Smooth muscle cell of the coronary artery (primary cell): ENCODE measurements around the gene GHITM. TPM values are rescaled to one million over a fixed set of nuclear protein-coding genes. Genes with fewer than 3 reads are reported as not detected.

Source experiments
- total RNA-seq: library from RNA; depleted of rRNA; stranded (reverse); fragments of >200 nt; gene quantifications from 2 replicates; pipeline ENCODE4 v1.2.3, GENCODE V29; 2014; ENCODE audit warnings: low replicate concordance

GHITM gene, protein sequence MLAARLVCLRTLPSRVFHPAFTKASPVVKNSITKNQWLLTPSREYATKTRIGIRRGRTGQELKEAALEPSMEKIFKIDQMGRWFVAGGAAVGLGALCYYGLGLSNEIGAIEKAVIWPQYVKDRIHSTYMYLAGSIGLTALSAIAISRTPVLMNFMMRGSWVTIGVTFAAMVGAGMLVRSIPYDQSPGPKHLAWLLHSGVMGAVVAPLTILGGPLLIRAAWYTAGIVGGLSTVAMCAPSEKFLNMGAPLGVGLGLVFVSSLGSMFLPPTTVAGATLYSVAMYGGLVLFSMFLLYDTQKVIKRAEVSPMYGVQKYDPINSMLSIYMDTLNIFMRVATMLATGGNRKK
- total RNA-seq = 134 and 172 TPM in 2 replicates

DNA sequence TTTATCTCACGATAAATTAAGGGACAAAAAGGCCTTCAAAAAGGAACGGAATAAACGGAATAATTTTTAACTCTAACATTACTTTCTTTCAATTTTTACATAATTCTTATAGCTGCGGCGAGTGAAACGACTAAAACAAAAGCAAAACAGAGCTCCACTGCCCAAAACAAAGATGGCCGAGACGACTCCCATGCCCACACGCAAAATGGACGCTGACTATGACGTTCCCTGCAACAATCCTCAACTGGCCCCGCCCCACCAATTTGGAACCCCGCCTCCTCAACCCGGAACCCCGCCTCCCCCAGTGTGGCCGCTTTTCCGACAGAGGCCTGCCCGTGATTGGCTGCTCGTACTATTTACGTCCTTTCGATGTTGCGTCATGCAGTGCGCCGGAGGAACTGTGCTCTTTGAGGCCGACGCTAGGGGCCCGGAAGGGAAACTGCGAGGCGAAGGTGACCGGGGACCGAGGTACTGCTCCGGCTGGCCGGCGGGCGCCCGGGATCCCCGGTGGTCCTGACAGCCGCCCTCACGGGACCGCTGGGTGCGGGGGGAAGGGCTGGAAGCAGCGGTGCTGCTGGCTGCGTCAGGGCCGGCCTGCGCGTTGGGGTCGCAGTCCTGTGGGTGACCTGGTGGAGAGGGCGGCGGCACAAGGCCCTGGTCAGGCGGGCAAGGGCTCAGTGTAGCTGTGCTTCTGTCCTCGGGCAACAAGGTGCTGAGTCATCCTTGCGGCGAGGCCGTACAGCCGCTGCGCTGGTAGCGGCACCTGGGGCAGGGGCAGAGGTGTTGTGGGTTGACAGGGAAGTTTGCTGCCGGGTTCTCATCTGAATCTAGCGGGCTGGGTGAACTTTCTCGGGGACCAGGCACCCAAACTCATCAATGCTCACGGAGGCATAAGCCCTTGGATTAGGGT, at the start of gene GHITM:
GHITM (plus strand) TSS at position 384 of the 910 bp plus-strand sequence. CDS start 1,992 bp downstream, outside the sequence.

DNA sequence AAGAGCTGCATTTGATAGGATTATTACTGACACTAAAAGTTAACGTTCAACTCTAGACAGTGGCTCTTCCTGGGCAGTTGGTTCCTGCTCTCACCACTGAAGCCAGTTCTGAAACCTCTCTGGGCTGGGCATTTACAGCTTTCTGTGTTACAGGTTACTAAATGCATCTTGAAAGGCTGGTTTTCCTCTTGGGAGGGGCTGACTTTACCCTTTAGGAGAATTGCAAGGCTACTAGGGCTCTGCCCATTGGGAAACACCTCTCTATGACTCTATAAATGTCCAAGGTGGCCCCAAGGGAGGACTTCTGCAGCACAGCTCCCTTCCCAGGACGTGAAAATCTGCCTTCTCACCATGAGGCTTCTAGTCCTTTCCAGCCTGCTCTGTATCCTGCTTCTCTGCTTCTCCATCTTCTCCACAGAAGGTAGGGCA, 34.2 kb downstream of the GHITM start, which contains the start of gene GPR15LG:
GPR15LG (plus strand) TSS at position 301 of the 429 bp plus-strand sequence; CDS start at position 352, 51 bp downstream.

DNA sequence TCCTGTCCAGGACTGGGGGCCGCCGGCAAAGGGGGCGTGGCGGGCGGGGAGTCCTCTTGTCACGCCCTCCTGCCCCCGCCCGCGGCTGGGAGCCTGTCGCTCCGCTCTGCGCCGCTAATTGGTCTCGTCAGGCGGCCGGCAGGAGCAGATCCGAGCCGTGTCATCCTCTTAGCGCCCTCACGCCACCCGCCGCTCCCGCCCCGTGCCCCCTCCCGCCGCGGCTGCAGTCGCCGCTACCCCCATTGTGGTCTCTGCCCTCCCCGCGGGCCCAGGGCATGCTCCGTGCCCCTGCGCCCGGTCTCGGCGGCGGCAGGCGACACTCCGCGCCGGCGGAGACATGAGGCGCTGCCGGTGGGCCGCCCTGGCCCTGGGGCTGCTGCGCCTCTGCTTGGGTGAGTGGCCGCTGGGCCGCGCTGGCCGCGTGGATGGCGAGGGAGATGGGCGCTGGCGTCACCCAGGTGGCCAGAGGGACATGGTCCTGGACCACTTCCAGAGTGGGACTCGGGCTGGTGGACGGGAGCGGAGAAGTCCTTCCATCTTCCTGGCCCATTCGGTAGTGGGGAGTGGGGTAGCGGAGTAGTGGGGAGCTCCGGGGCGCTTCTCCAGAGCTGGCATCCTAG, 55.2 kb downstream of the GHITM start, which contains the start of gene CDHR1:
CDHR1 (plus strand) TSS at position 114 of the 620 bp plus-strand sequence; CDS start at position 338, 224 bp downstream.

Other genes starting within 250 kb of the GHITM start
- not detected in 2 replicates for gene GPR15LG, start 34.3 kb downstream of the GHITM start, total RNA-seq
- not detected in 2 replicates for gene CDHR1, start 55.0 kb downstream of the GHITM start, total RNA-seq
- not detected in 2 replicates for gene LRIT2, start 86.0 kb downstream of the GHITM start, total RNA-seq
- not detected in 2 replicates for gene LRIT1, start 102.0 kb downstream of the GHITM start, total RNA-seq
- gene RGR, start 105.5 kb downstream of the GHITM start, total RNA-seq = not detected in 2 replicates
- gene CCSER2, start 189.1 kb downstream of the GHITM start, total RNA-seq = 23.2 and 24.6 TPM in 2 replicates